ENCODE results near the gene GALNT5. TPM values are rescaled to one million over a fixed set of nuclear protein-coding genes. Genes with fewer than 3 reads are reported as not detected.

The GALNT5 gene
- total RNA-seq, 1 experiment from 2014 or later = 0.08 TPM

DNA sequence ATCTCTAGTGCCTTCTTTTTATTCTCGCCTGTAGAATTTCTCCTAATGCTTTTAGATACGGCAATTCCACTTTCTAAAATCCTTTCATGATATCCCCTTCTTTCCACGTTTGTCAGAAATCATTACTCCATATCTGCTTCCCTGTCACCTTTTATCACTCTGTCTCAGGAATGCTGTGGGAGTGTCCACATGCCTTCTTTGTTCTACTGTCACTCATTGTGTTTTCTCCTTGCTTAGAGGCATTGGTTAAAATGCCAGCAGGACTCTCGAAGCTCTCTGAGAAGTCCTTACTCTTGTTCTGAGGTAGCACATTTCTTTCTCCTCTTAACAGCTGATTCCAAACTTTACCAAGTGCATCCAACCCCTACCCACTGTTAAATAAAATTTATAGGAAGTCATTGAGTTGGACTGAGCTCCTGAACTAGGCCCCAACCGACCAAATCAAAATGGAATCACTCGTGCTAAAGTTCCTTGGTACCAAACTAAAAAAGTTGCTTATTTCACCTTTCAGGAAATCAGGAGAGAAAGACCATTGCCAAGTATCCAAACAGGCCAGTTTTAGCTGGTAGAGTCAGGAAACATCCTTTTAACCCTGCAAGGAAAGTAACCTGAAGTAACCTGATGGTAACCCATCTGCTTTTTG, 10.6 kb upstream of the GALNT5 start:
- no TSS peak for BruUV-seq (replicated peaks)
- intact Hi-C loops (cut with micrococcal nuclease; ENCODE audit: unreplicated experiment) = no loop called here
- ChIA-PET CTCF (no interaction called here), POLR2A (no interaction called here)
- Histone ChIP-seq H3K36me3 (ENCODE audit: control insufficient read depth, insufficient read depth, low read length) (no peaks in the 10 kb centered on the region), H3K27me3 (ENCODE audit: control insufficient read depth, insufficient read depth, low read length) (no peaks in the 10 kb centered on the region), H3K9me3 (ENCODE audit: control insufficient read depth, insufficient read depth, low read depth, low read length) (no peaks in the 10 kb centered on the region), H3K4me3 (ENCODE audit: low read depth in 2 of 2, low read length in 2 of 2) (no peak overlapping the region), H3K4me1 (ENCODE audit: control insufficient read depth, insufficient read depth, low read length) (no peaks in the 10 kb centered on the region), H3K27ac (ENCODE audit: low read length) (no peak overlapping the region)
- in situ Hi-C loops (cut with HindIII; ENCODE audit: low pct_unique_long_range_greater_than_20kb, low sequenced_read_pairs) = no loop called here
- no peak for DNase-seq (ENCODE audit: low read depth, low spot score)
- TF ChIP-seq TCF7L2 (IDR thresholded peaks at IDR 0.05; ENCODE audit: low read depth, low read length) (no peak), SIN3A (IDR thresholded peaks at IDR 0.05; ENCODE audit: borderline replicate concordance, insufficient read depth, low read depth, low read length) (no peak), POLR2AphosphoS5 (IDR thresholded peaks at IDR 0.05; ENCODE audit: low read depth, low read length) (no peak)
- TF ChIP-seq, protein P1, sequence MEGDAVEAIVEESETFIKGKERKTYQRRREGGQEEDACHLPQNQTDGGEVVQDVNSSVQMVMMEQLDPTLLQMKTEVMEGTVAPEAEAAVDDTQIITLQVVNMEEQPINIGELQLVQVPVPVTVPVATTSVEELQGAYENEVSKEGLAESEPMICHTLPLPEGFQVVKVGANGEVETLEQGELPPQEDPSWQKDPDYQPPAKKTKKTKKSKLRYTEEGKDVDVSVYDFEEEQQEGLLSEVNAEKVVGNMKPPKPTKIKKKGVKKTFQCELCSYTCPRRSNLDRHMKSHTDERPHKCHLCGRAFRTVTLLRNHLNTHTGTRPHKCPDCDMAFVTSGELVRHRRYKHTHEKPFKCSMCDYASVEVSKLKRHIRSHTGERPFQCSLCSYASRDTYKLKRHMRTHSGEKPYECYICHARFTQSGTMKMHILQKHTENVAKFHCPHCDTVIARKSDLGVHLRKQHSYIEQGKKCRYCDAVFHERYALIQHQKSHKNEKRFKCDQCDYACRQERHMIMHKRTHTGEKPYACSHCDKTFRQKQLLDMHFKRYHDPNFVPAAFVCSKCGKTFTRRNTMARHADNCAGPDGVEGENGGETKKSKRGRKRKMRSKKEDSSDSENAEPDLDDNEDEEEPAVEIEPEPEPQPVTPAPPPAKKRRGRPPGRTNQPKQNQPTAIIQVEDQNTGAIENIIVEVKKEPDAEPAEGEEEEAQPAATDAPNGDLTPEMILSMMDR (IDR thresholded peaks at IDR 0.05) = no peak
- TF ChIP-seq, protein P2, sequence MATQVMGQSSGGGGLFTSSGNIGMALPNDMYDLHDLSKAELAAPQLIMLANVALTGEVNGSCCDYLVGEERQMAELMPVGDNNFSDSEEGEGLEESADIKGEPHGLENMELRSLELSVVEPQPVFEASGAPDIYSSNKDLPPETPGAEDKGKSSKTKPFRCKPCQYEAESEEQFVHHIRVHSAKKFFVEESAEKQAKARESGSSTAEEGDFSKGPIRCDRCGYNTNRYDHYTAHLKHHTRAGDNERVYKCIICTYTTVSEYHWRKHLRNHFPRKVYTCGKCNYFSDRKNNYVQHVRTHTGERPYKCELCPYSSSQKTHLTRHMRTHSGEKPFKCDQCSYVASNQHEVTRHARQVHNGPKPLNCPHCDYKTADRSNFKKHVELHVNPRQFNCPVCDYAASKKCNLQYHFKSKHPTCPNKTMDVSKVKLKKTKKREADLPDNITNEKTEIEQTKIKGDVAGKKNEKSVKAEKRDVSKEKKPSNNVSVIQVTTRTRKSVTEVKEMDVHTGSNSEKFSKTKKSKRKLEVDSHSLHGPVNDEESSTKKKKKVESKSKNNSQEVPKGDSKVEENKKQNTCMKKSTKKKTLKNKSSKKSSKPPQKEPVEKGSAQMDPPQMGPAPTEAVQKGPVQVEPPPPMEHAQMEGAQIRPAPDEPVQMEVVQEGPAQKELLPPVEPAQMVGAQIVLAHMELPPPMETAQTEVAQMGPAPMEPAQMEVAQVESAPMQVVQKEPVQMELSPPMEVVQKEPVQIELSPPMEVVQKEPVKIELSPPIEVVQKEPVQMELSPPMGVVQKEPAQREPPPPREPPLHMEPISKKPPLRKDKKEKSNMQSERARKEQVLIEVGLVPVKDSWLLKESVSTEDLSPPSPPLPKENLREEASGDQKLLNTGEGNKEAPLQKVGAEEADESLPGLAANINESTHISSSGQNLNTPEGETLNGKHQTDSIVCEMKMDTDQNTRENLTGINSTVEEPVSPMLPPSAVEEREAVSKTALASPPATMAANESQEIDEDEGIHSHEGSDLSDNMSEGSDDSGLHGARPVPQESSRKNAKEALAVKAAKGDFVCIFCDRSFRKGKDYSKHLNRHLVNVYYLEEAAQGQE (IDR thresholded peaks at IDR 0.05; ENCODE audit: insufficient read depth in 1 of 2, low read depth in 2 of 2, low read length in 1 of 2) = no peak
- no peak for ATAC-seq

DNA sequence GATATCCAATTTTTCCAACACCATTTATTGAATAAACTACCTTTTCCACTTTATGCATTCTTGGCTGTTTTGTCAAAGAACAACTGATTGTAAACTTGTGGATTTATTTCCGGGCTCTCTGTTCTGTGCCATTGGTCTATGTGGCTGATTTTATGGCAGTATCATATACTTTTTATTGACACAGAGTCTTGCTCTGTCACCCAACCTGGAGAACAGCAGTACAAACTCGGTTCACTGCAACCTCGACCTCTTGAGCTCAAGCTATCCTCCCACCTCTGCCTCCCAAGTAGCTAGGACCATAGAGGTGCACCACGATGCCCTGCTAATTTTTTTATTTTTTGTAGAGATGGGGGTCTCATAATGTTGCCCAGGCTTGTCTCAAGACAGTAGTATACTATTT, 6.7 kb upstream of the GALNT5 start:
- CTCF ChIA-PET = no interaction called here
- in situ Hi-C loops (cut with HindIII; ENCODE audit: low pct_unique_long_range_greater_than_20kb, low sequenced_read_pairs) (no loop called here), intact Hi-C loops (cut with micrococcal nuclease; ENCODE audit: unreplicated experiment) (no loop called here)

More for the DNA sequence above, 6.7 kb upstream of the GALNT5 start:
- H3K4me1 ChIP-seq (ENCODE audit: control insufficient read depth, insufficient read depth, low read length) = no peaks in the 10 kb centered on the region
- H3K36me3 ChIP-seq (ENCODE audit: control insufficient read depth, insufficient read depth, low read length) = no peaks in the 10 kb centered on the region
- no peak overlapping the region for H3K27ac ChIP-seq (ENCODE audit: low read length)
- no peak for TF ChIP-seq POLR2AphosphoS5 (IDR thresholded peaks at IDR 0.05; ENCODE audit: low read depth, low read length)
- no peak for TF ChIP-seq SIN3A (IDR thresholded peaks at IDR 0.05; ENCODE audit: borderline replicate concordance, insufficient read depth, low read depth, low read length)
- TF ChIP-seq, protein P1 (IDR thresholded peaks at IDR 0.05) = no peak
- BruUV-seq (replicated peaks) = no TSS peak
- ATAC-seq (no peak), DNase-seq (ENCODE audit: low read depth, low spot score) (no peak)
- H3K27me3 ChIP-seq (ENCODE audit: control insufficient read depth, insufficient read depth, low read length) = no peaks in the 10 kb centered on the region
- POLR2A ChIA-PET = no interaction called here
- no peaks in the 10 kb centered on the region for H3K9me3 ChIP-seq (ENCODE audit: control insufficient read depth, insufficient read depth, low read depth, low read length)
- H3K4me3 ChIP-seq (ENCODE audit: low read depth in 2 of 2, low read length in 2 of 2) = no peak overlapping the region

All from Panc1 (cell line).